DOHH2 (cell line): ENCODE results near the gene CTNNA2.
"Not testable (repeated sequence)": the region's sequence is repeated elsewhere in the genome, so short reads cannot be mapped to it uniquely, and the experiment has no call there.

Experiments used
- H3F3A ChIP-seq: fragments of 200-600 bp; sonication (generic), shearing (Covaris generic); 2 replicates; pipeline ENCODE4 v1.6.0; 2016; ENCODE audit warnings: antibody characterized with exemption, mild to moderate bottlenecking; ENCODE audit not compliant: control insufficient read depth, insufficient read depth
- H3K27ac ChIP-seq: fragments of 200-600 bp; sonication (generic); 2 replicates; pipeline ENCODE4 v1.5.1; 2014; ENCODE audit warnings: low read depth, mild to moderate bottlenecking, low read length, moderate library complexity
- H3K27me3 ChIP-seq: fragments of 200-600 bp; sonication (generic); 2 replicates; pipeline ENCODE4 v1.6.1; 2014; ENCODE audit warnings: mild to moderate bottlenecking, low read length, mixed read lengths; ENCODE audit not compliant: control insufficient read depth
- H3K36me3 ChIP-seq: fragments of 200-600 bp; sonication (generic); 2 replicates; pipeline ENCODE4 v1.6.1; 2014; ENCODE audit warnings: mild to moderate bottlenecking, low read length, moderate library complexity, mixed read lengths; ENCODE audit not compliant: control insufficient read depth
- H3K4me1 ChIP-seq: fragments of 200-600 bp; sonication (generic); 2 replicates; pipeline ENCODE4 v1.6.1; 2014; ENCODE audit warnings: mild to moderate bottlenecking, low read length, mixed read lengths; ENCODE audit not compliant: control insufficient read depth
- H3K4me2 ChIP-seq: fragments of 200-600 bp; sonication (generic); 2 replicates; pipeline ENCODE4 v1.6.0; 2014; ENCODE audit warnings: mild to moderate bottlenecking, low read length, moderate library complexity
- H3K4me3 ChIP-seq: fragments of 200-600 bp; sonication (generic); 2 replicates; pipeline ENCODE4 v1.5.1; 2014; ENCODE audit warnings: mild to moderate bottlenecking, low read length, mixed read lengths
- H3K79me2 ChIP-seq: fragments of 200-600 bp; sonication (generic); 2 replicates; pipeline ENCODE4 v1.6.1; 2014; ENCODE audit warnings: mild to moderate bottlenecking, low read length, mixed read lengths; ENCODE audit not compliant: control insufficient read depth
- H3K9me2 ChIP-seq: fragments of 200-600 bp; sonication (generic); replicated peaks from 2 replicates; pipeline ENCODE4 v1.6.1; 2014; ENCODE audit warnings: mild to moderate bottlenecking, low read length, mixed read lengths; ENCODE audit not compliant: control insufficient read depth
- H3K9me3 ChIP-seq: fragments of 200-600 bp; sonication (generic); 2 replicates; pipeline ENCODE4 v1.6.1; 2014; ENCODE audit warnings: antibody characterized with exemption, low read length, mixed read lengths; ENCODE audit not compliant: control insufficient read depth, insufficient read depth
- H4K20me1 ChIP-seq: fragments of 200-600 bp; sonication (generic); 2 replicates; pipeline ENCODE4 v1.6.0; 2014; ENCODE audit warnings: low read depth, mild to moderate bottlenecking, antibody characterized with exemption, low read length, moderate library complexity; ENCODE audit not compliant: control insufficient read depth, insufficient read depth
- CTCF ChIP-seq: fragments of 200-600 bp; sonication (generic); IDR thresholded peaks from one replicate; pipeline ENCODE4 v1.5.1; 2014; ENCODE audit warnings: antibody characterized with exemption, mild to moderate bottlenecking, low read depth, low read length; ENCODE audit not compliant: poor library complexity, severe bottlenecking
- EZH2phosphoT487 ChIP-seq: fragments of 200-600 bp; sonication (generic); IDR thresholded peaks from 2 replicates; pipeline ENCODE4 v1.6.1; 2017; ENCODE audit warnings: borderline replicate concordance, mild to moderate bottlenecking, antibody characterized with exemption, low read length, moderate library complexity, mixed read lengths

CTNNA2 gene

GRCh38 chr2:80193566-80193965 is 680.7 kb downstream of the CTNNA2 start:
- Histone ChIP-seq H3K9me2 (no peaks in the 10 kb centered on the region), H3K4me2 (no peak overlapping the region), H3K4me1 (no peaks in the 10 kb centered on the region), H3F3A (no peaks in the 10 kb centered on the region), H3K27me3 (no peaks in the 10 kb centered on the region), H3K4me3 (no peak overlapping the region), H3K36me3 (no peaks in the 10 kb centered on the region), H3K27ac (no peak overlapping the region), H3K79me2 (no peaks in the 10 kb centered on the region), H3K9me3 (no peaks in the 10 kb centered on the region), H4K20me1 (no peaks in the 10 kb centered on the region)
- no peak for TF ChIP-seq EZH2phosphoT487
- TF ChIP-seq CTCF = no peak

- Histone ChIP-seq H3K9me2 (no peaks in the 10 kb centered on the region), H3K4me2 (no peak overlapping the region), H3F3A (no peaks in the 10 kb centered on the region), H3K4me3 (no peak overlapping the region), H3K9me3 (no peaks in the 10 kb centered on the region), H3K36me3 (no peaks in the 10 kb centered on the region), H3K4me1 (no peaks in the 10 kb centered on the region), H4K20me1 (no peaks in the 10 kb centered on the region), H3K79me2 (no peaks in the 10 kb centered on the region), H3K27ac (no peak overlapping the region), H3K27me3 (no peaks in the 10 kb centered on the region)
- TF ChIP-seq EZH2phosphoT487 (no peak), CTCF (no peak)
Observed at GRCh38 chr2:80195034-80195433, 682.2 kb downstream of the CTNNA2 start.

- H4K20me1 ChIP-seq = no peaks in the 10 kb centered on the region
- no peaks in the 10 kb centered on the region for H3K79me2 ChIP-seq
- no peak overlapping the region for H3K4me3 ChIP-seq
- no peaks in the 10 kb centered on the region for H3K27me3 ChIP-seq
- no peaks in the 10 kb centered on the region for H3K4me1 ChIP-seq
- no peaks in the 10 kb centered on the region for H3F3A ChIP-seq
- H3K9me3 ChIP-seq = 0 out of 2 replicates have a peak, but pooled peaks cover 3% of the 10 kb centered on the region
- no peak overlapping the region for H3K27ac ChIP-seq
- H3K36me3 ChIP-seq = no peaks in the 10 kb centered on the region
- TF ChIP-seq CTCF (no peak), EZH2phosphoT487 (no peak)
- H3K9me2 ChIP-seq = no peaks in the 10 kb centered on the region
- no peak overlapping the region for H3K4me2 ChIP-seq
Observed at GRCh38 chr2:80198042-80198441, 685.2 kb downstream of the CTNNA2 start.

- H3K79me2 ChIP-seq = no peaks in the 10 kb centered on the region
- TF ChIP-seq EZH2phosphoT487 (no peak), CTCF (no peak)
Observed at GRCh38 chr2:80199504-80199903, 686.7 kb downstream of the CTNNA2 start.

GRCh38 chr2:80203929-80204328 is 691.1 kb downstream of the CTNNA2 start:
- not testable (repeated sequence) for H3K27ac ChIP-seq, H3K4me3 ChIP-seq, H3K9me3 ChIP-seq, H3K79me2 ChIP-seq, H3K4me2 ChIP-seq, H3K9me2 ChIP-seq, H4K20me1 ChIP-seq, H3F3A ChIP-seq, H3K4me1 ChIP-seq, H3K36me3 ChIP-seq, H3K27me3 ChIP-seq

More at GRCh38 chr2:80199504-80199903, 686.7 kb downstream of the CTNNA2 start:
- H3K4me2 ChIP-seq = no peak overlapping the region
- H3K4me3 ChIP-seq = no peak overlapping the region
- H3K27ac ChIP-seq = no peak overlapping the region
- no peaks in the 10 kb centered on the region for H3K4me1 ChIP-seq
- H3F3A ChIP-seq = no peaks in the 10 kb centered on the region
- H3K9me2 ChIP-seq = no peaks in the 10 kb centered on the region
- H3K9me3 ChIP-seq = 0 out of 2 replicates have a peak, but pooled peaks cover 3% of the 10 kb centered on the region
- H4K20me1 ChIP-seq = no peaks in the 10 kb centered on the region
- H3K27me3 ChIP-seq = no peaks in the 10 kb centered on the region
- no peaks in the 10 kb centered on the region for H3K36me3 ChIP-seq
